K562 (cell line): Measurements from ENCODE around the gene NECTIN3. TPM values are rescaled to one million over a fixed set of nuclear protein-coding genes. Genes with fewer than 3 reads are reported as not detected.

Experiments
- NCOA2 ChIP-seq, 2 experiments: fragments of 450-650 bp; IDR thresholded peaks; 2 replicates each; pipeline ENCODE4 v1.6.1; 2018; ENCODE audit warnings: mild to moderate bottlenecking in 2 of 2, moderate library complexity in 1 of 2; ENCODE audit not compliant: partially characterized antibody in 2 of 2
- PHB ChIP-seq: fragments of 250-450 bp; sonication (Bioruptor Pico); IDR thresholded peaks from 2 replicates; pipeline ENCODE4 v1.5.0; 2021
- RREB1 ChIP-seq: fragments of 250-450 bp; sonication (Bioruptor Pico); IDR thresholded peaks from 2 replicates; pipeline ENCODE4 v1.4.0; 2020
- ZBTB40 ChIP-seq, 2 experiments: fragments of 450-650 bp in 1 of 2; sonication (generic) in 1 of 2; formaldehyde crosslinking in 1 of 2; IDR thresholded peaks; 2 replicates each; pipeline versions ENCODE4 v1.7.1 to v1.9.0; 2016 to 2022; ENCODE audit warnings: inconsistent platforms in 1 of 2, mild to moderate bottlenecking in 1 of 2, missing genetic modification reagents in 1 of 2
- ZC3H4 ChIP-seq: sonication (generic); formaldehyde crosslinking; IDR thresholded peaks from 2 replicates; pipeline ENCODE4 v1.9.0; 2021; ENCODE audit warnings: missing genetic modification reagents, borderline replicate concordance
- polyA plus RNA-seq, 8 experiments: library from polyadenylated mRNA; depleted of rRNA in 4 of 8; stranded (reverse) in 5 of 8; unstranded in 3 of 8; fragments of >200 nt; fragmentation: Nextera tagmentation in 2 of 8; fragmentation: Illumina TruSeq in 1 of 8; extraction: Ambion mirVana in 2 of 8; extraction: Trizol in 1 of 8; gene quantifications; 2 replicates each; pipeline versions ENCODE4 v1.2.1 to v1.2.3, GENCODE V29; 2011 to 2014; ENCODE audit warnings: inconsistent platforms in 1 of 8, missing spikeins in 1 of 8
- total RNA-seq, 7 experiments: library from RNA; depleted of rRNA in 6 of 7; stranded (reverse); fragments of >200 nt in 6 of 7; fragmentation: Illumina TruSeq in 2 of 7; extraction: Trizol in 2 of 7; gene quantifications; 2 replicates each; pipeline versions ENCODE4 v1.2.1 to v1.2.3, GENCODE V29; 2011 to 2021; ENCODE audit warnings: low replicate concordance in 1 of 7
- TF ChIP-seq, protein P1 (sequence below): fragments of 200-800 bp; sonication (Bioruptor generic); IDR thresholded peaks from 2 replicates; pipeline ENCODE4 v1.6.1; 2017; ENCODE audit warnings: missing genetic modification characterization, missing compliant biosample characterization

Gene NECTIN3
- total and polyA plus RNA-seq, 9 of the 15 experiments (the other 6 are each of a cell fraction or from before 2014, with no cell fraction given): 0.16 TPM; not detected in 8

DNA sequence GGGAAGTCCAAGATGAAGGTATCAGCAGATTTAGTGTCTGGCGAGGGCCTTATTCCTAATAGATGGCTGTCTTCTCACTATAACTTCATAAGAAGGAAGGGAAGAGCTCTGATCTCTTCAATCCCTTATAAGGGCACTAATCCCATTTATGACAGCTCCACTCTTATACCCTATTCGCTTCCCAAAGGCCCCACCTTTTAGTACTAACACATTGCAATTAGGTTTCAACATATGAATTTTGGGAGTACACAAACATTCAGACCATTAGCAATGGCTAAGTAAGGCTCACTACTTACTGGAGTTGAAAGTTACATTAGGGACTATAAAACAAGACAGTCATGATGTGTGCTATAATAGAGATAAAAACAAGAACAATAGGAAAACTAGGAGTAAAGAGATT lies 118.9 kb downstream of the NECTIN3 start (continued):
- TF ChIP-seq RREB1 (CRISPR knock-in tag): no peak
- TF ChIP-seq PHB: no peak
- TF ChIP-seq, protein P1, sequence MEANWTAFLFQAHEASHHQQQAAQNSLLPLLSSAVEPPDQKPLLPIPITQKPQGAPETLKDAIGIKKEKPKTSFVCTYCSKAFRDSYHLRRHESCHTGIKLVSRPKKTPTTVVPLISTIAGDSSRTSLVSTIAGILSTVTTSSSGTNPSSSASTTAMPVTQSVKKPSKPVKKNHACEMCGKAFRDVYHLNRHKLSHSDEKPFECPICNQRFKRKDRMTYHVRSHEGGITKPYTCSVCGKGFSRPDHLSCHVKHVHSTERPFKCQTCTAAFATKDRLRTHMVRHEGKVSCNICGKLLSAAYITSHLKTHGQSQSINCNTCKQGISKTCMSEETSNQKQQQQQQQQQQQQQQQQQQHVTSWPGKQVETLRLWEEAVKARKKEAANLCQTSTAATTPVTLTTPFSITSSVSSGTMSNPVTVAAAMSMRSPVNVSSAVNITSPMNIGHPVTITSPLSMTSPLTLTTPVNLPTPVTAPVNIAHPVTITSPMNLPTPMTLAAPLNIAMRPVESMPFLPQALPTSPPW (CRISPR knock-in tag): no peak
- TF ChIP-seq ZC3H4 (CRISPR knock-in tag): no peak
- no peak for TF ChIP-seq ZBTB40 (IDR thresholded peaks at IDR 0.05)
- TF ChIP-seq ZBTB40 (CRISPR knock-in tag; IDR thresholded peaks at IDR 0.05): no peak
- TF ChIP-seq NCOA2 (IDR thresholded peaks at IDR 0.05; ENCODE audit: partially characterized antibody in 2 of 2): no peak
- TF ChIP-seq, all 486 proteins: peak for 0
